Measurements from ENCODE around the gene NT5DC3. TPM values are rescaled to one million over a fixed set of nuclear protein-coding genes. Genes with fewer than 3 reads are reported as not detected.

Gene NT5DC3
- total and polyA plus RNA-seq, 3 experiments from 2014 or later = 0.93 to 10.0 (median 9.9) TPM

GRCh38 chr12:103854372-103854973 is 13.4 kb upstream of the NT5DC3 start:
- Histone ChIP-seq H3K9me3 (ENCODE audit: low read length) (no peaks in the 10 kb centered on the region), H3K4me1 (ENCODE audit: insufficient read depth, low read length) (no peaks in the 10 kb centered on the region), H3K4me3 (ENCODE audit: low read length) (no peak overlapping the region), H3K36me3 (ENCODE audit: insufficient read depth, low read length) (no peaks in the 10 kb centered on the region), H3K27ac (ENCODE audit: low read depth, low read length) (no peak overlapping the region), H3K27me3 (ENCODE audit: insufficient read depth, low read length, poor library complexity, severe bottlenecking) (no peaks in the 10 kb centered on the region)
- H3K4me1 Mint-ChIP-seq = no peaks in the 10 kb centered on the region
- H3K27me3 Mint-ChIP-seq = peaks cover 2 to 5% of the 10 kb centered on the region in 2 donors
- CTCF ChIA-PET = no interaction called here
- no peak overlapping the region for H3K27ac Mint-ChIP-seq
- H3K36me3 Mint-ChIP-seq = peaks cover 0 to 2% (median 0%) of the 10 kb centered on the region in 3 donors
- POLR2A ChIA-PET = interaction anchor here (0.6 kb wide), 1 partner anchor 362 kb away, joined by 4 read pairs; no protein-coding TSS in a partner anchor
- DNase-seq = no peak
- H3K4me3 Mint-ChIP-seq = no peak overlapping the region
- no peaks in the 10 kb centered on the region for H3K9me3 Mint-ChIP-seq

GRCh38 chr12:103852498-103852997 is 11.5 kb upstream of the NT5DC3 start:
- ChIA-PET CTCF (no interaction called here), POLR2A (no interaction called here)
- H3K27me3 ChIP-seq (ENCODE audit: insufficient read depth, low read length, poor library complexity, severe bottlenecking) = no peaks in the 10 kb centered on the region
- H3K36me3 Mint-ChIP-seq = peaks cover 0 to 1% (median 0%) of the 10 kb centered on the region in 3 donors
- H3K4me3 ChIP-seq (ENCODE audit: low read length) = no peak overlapping the region
- peaks cover 2 to 4% of the 10 kb centered on the region in 2 donors for H3K27me3 Mint-ChIP-seq
- no peak for DNase-seq
- H3K9me3 ChIP-seq (ENCODE audit: low read length) = no peaks in the 10 kb centered on the region
- no peaks in the 10 kb centered on the region for H3K4me1 Mint-ChIP-seq
- H3K27ac Mint-ChIP-seq = no peak overlapping the region
- no peaks in the 10 kb centered on the region for H3K9me3 Mint-ChIP-seq
- no peaks in the 10 kb centered on the region for H3K36me3 ChIP-seq (ENCODE audit: insufficient read depth, low read length)
- H3K4me3 Mint-ChIP-seq = no peak overlapping the region
- H3K27ac ChIP-seq (ENCODE audit: low read depth, low read length) = no peak overlapping the region
- no peaks in the 10 kb centered on the region for H3K4me1 ChIP-seq (ENCODE audit: insufficient read depth, low read length)

GRCh38 chr12:103851127-103851526 is 10.1 kb upstream of the NT5DC3 start:
- Histone ChIP-seq H3K36me3 (ENCODE audit: insufficient read depth, low read length) (no peaks in the 10 kb centered on the region), H3K4me3 (ENCODE audit: low read length) (no peak overlapping the region), H3K27ac (ENCODE audit: low read depth, low read length) (no peak overlapping the region), H3K4me1 (ENCODE audit: insufficient read depth, low read length) (no peaks in the 10 kb centered on the region), H3K27me3 (ENCODE audit: insufficient read depth, low read length, poor library complexity, severe bottlenecking) (no peaks in the 10 kb centered on the region), H3K9me3 (ENCODE audit: low read length) (no peaks in the 10 kb centered on the region)
- no peak for DNase-seq
- ChIA-PET CTCF (no interaction called here), POLR2A (no interaction called here)
- Mint-ChIP-seq H3K36me3 (peaks cover 0 to 1% (median 0%) of the 10 kb centered on the region in 3 donors), H3K4me1 (no peaks in the 10 kb centered on the region), H3K27ac (peak overlapping the region in 1 of 8 donors; percentile 22), H3K4me3 (no peak overlapping the region), H3K27me3 (peaks cover 0 to 4% of the 10 kb centered on the region in 2 donors), H3K9me3 (no peaks in the 10 kb centered on the region)

GRCh38 chr12:103850429-103850828 is 9.4 kb upstream of the NT5DC3 start:
- ChIA-PET POLR2A (no interaction called here), CTCF (interaction anchor here (0.7 kb wide), 1 partner anchor 9 kb away, joined by 3 read pairs; the partner anchor contains the start of gene NT5DC3)
- H3K4me1 ChIP-seq (ENCODE audit: insufficient read depth, low read length) = no peaks in the 10 kb centered on the region
- Mint-ChIP-seq H3K27me3 (peaks cover 0 to 4% of the 10 kb centered on the region in 2 donors), H3K36me3 (peaks cover 0 to 1% (median 0%) of the 10 kb centered on the region in 3 donors), H3K9me3 (no peaks in the 10 kb centered on the region), H3K4me1 (no peaks in the 10 kb centered on the region), H3K27ac (no peak overlapping the region), H3K4me3 (no peak overlapping the region)
- no peak overlapping the region for H3K4me3 ChIP-seq (ENCODE audit: low read length)
- no peaks in the 10 kb centered on the region for H3K27me3 ChIP-seq (ENCODE audit: insufficient read depth, low read length, poor library complexity, severe bottlenecking)
- H3K27ac ChIP-seq (ENCODE audit: low read depth, low read length) = no peak overlapping the region
- DNase-seq = no peak
- H3K9me3 ChIP-seq (ENCODE audit: low read length) = no peaks in the 10 kb centered on the region
- no peaks in the 10 kb centered on the region for H3K36me3 ChIP-seq (ENCODE audit: insufficient read depth, low read length)

GRCh38 chr12:103848917-103849491 is 8.0 kb upstream of the NT5DC3 start:
- H3K9me3 Mint-ChIP-seq = no peaks in the 10 kb centered on the region
- Histone ChIP-seq H3K36me3 (ENCODE audit: insufficient read depth, low read length) (no peaks in the 10 kb centered on the region), H3K4me3 (ENCODE audit: low read length) (no peak overlapping the region), H3K27me3 (ENCODE audit: insufficient read depth, low read length, poor library complexity, severe bottlenecking) (no peaks in the 10 kb centered on the region), H3K9me3 (ENCODE audit: low read length) (no peaks in the 10 kb centered on the region), H3K4me1 (ENCODE audit: insufficient read depth, low read length) (no peaks in the 10 kb centered on the region), H3K27ac (ENCODE audit: low read depth, low read length) (no peak overlapping the region)
- DNase-seq = no peak
- ChIA-PET CTCF (no interaction called here), POLR2A (no interaction called here)
- no peaks in the 10 kb centered on the region for H3K4me1 Mint-ChIP-seq
- H3K4me3 Mint-ChIP-seq = no peak overlapping the region
- peaks cover 0 to 4% of the 10 kb centered on the region in 2 donors for H3K27me3 Mint-ChIP-seq
- H3K36me3 Mint-ChIP-seq = peaks cover 0 to 1% (median 0%) of the 10 kb centered on the region in 3 donors
- peak overlapping the region in 1 of 8 donors; percentile 72 for H3K27ac Mint-ChIP-seq

GRCh38 chr12:103848143-103848542 is 7.1 kb upstream of the NT5DC3 start:
- no peak overlapping the region for H3K4me3 Mint-ChIP-seq
- ChIA-PET POLR2A (no interaction called here), CTCF (no interaction called here)
- Histone ChIP-seq H3K36me3 (ENCODE audit: insufficient read depth, low read length) (no peaks in the 10 kb centered on the region), H3K4me1 (ENCODE audit: insufficient read depth, low read length) (no peaks in the 10 kb centered on the region), H3K27ac (ENCODE audit: low read depth, low read length) (no peak overlapping the region), H3K9me3 (ENCODE audit: low read length) (no peaks in the 10 kb centered on the region), H3K27me3 (ENCODE audit: insufficient read depth, low read length, poor library complexity, severe bottlenecking) (no peaks in the 10 kb centered on the region), H3K4me3 (ENCODE audit: low read length) (no peak overlapping the region)
- DNase-seq = no peak
- peaks cover 0 to 2% of the 10 kb centered on the region in 2 donors for H3K27me3 Mint-ChIP-seq
- no peak overlapping the region for H3K27ac Mint-ChIP-seq
- no peaks in the 10 kb centered on the region for H3K4me1 Mint-ChIP-seq
- peaks cover 0 to 1% (median 0%) of the 10 kb centered on the region in 3 donors for H3K36me3 Mint-ChIP-seq
- no peaks in the 10 kb centered on the region for H3K9me3 Mint-ChIP-seq

- POLR2A ChIA-PET = no interaction called here
- no peak overlapping the region for H3K4me3 Mint-ChIP-seq
- no peak for DNase-seq
- H3K36me3 Mint-ChIP-seq = peaks cover 0 to 1% (median 0%) of the 10 kb centered on the region in 3 donors
- no peak overlapping the region for H3K27ac Mint-ChIP-seq
- H3K27ac ChIP-seq (ENCODE audit: low read depth, low read length) = no peak overlapping the region
- peaks cover 5% of the 10 kb centered on the region for H3K4me1 ChIP-seq (ENCODE audit: insufficient read depth, low read length)
- H3K27me3 Mint-ChIP-seq = peaks cover 0 to 2% of the 10 kb centered on the region in 2 donors
- no peaks in the 10 kb centered on the region for H3K36me3 ChIP-seq (ENCODE audit: insufficient read depth, low read length)
- peaks cover 0 to 8% (median 7%) of the 10 kb centered on the region in 3 donors for H3K4me1 Mint-ChIP-seq
- H3K27me3 ChIP-seq (ENCODE audit: insufficient read depth, low read length, poor library complexity, severe bottlenecking) = no peaks in the 10 kb centered on the region
- H3K9me3 Mint-ChIP-seq = no peaks in the 10 kb centered on the region
- H3K4me3 ChIP-seq (ENCODE audit: low read length) = no peak overlapping the region
- CTCF ChIA-PET = no interaction called here
- no peaks in the 10 kb centered on the region for H3K9me3 ChIP-seq (ENCODE audit: low read length)
Measured at GRCh38 chr12:103846415-103846814, 5.4 kb upstream of the NT5DC3 start.

GRCh38 chr12:103844305-103844704 is 3.3 kb upstream of the NT5DC3 start:
- Mint-ChIP-seq H3K27ac (peak overlapping the region in 2 of 8 donors; percentile 35 to 42), H3K27me3 (peaks cover 0 to 2% of the 10 kb centered on the region in 2 donors), H3K4me1 (peaks cover 11 to 19% (median 13%) of the 10 kb centered on the region in 3 donors), H3K9me3 (no peaks in the 10 kb centered on the region), H3K36me3 (peaks cover 0 to 1% (median 0%) of the 10 kb centered on the region in 3 donors), H3K4me3 (peak overlapping the region in 1 of 7 donors; percentile 43)
- ChIA-PET CTCF (no interaction called here), POLR2A (no interaction called here)
- H3K9me3 ChIP-seq (ENCODE audit: low read length) = no peaks in the 10 kb centered on the region
- DNase-seq = no peak
- H3K4me3 ChIP-seq (ENCODE audit: low read length) = no peak overlapping the region
- H3K36me3 ChIP-seq (ENCODE audit: insufficient read depth, low read length) = no peaks in the 10 kb centered on the region
- no peak overlapping the region for H3K27ac ChIP-seq (ENCODE audit: low read depth, low read length)
- H3K27me3 ChIP-seq (ENCODE audit: insufficient read depth, low read length, poor library complexity, severe bottlenecking) = no peaks in the 10 kb centered on the region
- peaks cover 14% of the 10 kb centered on the region for H3K4me1 ChIP-seq (ENCODE audit: insufficient read depth, low read length)

All from CD8-positive, alpha-beta memory T cell (primary cell).